ENCODE results near the gene LRFN4.

DNA sequence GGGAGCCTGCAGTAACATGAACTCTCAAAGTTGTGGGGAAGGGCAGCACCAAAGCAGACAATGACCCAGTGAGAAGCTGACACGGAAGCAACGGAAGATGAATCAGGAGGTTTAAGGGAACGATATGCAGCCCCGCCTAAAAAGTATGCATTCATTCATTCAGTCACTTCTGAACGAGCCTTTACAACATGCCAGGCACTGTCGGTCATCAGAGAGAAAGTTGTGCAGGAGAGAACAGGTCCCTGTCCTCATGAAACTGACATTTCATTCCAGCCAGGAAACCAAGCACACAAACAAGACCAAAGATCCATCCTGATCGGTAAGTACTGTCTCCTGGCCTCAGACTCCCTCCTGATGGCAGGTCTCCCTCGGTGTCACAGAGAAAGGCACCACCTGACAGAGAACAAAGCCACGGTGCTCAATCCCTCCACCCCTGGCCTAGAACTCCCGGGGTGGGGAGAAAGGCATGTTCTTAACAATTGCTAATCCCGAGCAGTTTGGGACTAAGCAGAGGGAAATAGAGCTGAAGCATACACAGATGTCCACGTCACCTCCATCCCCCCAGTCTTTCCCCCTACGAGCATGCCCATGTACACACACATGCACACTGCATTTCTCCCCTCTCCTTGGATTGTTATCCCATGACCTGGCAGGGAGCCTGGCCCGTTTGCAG, 49.3 kb downstream of the LRFN4 start:
- TF ChIP-seq, protein P1, sequence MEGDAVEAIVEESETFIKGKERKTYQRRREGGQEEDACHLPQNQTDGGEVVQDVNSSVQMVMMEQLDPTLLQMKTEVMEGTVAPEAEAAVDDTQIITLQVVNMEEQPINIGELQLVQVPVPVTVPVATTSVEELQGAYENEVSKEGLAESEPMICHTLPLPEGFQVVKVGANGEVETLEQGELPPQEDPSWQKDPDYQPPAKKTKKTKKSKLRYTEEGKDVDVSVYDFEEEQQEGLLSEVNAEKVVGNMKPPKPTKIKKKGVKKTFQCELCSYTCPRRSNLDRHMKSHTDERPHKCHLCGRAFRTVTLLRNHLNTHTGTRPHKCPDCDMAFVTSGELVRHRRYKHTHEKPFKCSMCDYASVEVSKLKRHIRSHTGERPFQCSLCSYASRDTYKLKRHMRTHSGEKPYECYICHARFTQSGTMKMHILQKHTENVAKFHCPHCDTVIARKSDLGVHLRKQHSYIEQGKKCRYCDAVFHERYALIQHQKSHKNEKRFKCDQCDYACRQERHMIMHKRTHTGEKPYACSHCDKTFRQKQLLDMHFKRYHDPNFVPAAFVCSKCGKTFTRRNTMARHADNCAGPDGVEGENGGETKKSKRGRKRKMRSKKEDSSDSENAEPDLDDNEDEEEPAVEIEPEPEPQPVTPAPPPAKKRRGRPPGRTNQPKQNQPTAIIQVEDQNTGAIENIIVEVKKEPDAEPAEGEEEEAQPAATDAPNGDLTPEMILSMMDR (IDR thresholded peaks at IDR 0.05): no peak
- TF ChIP-seq EP300 (IDR thresholded peaks at IDR 0.05): no peak
- no peak for TF ChIP-seq POLR2AphosphoS5 (IDR thresholded peaks at IDR 0.05)

Data from upper lobe of left lung (tissue), 4 donors.